ENCODE results near the gene SYT14. TPM values are rescaled to one million over a fixed set of nuclear protein-coding genes. Genes with fewer than 3 reads are reported as not detected.
"Not testable (repeated sequence)": the region's sequence is repeated elsewhere in the genome, so short reads cannot be mapped to it uniquely, and the experiment has no call there.

SYT14 gene
- polyA plus RNA-seq, 3 donors = 0.09 TPM; not detected in 2

DNA sequence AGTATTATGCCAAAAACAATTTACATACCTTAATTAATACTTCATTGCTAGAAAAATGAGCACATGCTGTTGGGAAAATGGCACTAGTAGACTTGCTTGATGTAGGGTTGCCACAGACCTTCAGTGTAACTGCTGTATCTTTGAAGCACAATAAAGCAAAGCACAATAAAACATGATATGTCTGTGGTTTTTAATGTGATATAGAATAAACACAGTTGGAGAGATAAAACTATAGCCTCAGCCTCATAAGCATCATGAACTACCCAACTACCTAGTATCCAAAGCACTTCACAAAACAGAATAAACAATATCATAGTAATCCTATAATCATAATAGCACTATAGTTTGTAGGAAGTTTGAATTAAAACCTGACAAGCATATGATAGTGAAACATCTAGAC is 143.5 kb downstream of the SYT14 start:
- H3K27ac ChIP-seq (ENCODE audit: low read depth, low read length) = no peak overlapping the region

DNA sequence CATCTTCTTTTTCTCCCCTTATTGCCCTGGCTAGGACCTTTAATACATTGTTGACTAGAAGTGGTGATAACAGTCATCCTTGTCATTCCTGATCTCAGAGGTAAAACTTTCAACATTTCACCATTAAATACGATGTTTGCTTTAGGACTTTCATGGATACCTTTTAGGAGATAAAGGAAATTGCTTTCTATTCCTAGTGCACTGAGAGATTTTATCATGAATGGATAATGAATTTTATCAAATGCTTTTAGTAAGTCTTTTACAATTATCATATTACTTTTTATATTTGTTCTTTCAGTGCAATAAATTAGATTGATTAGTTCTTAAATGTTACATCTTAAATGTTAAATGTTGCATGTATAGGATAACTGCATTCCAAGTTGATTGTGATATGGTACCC is 147.3 kb downstream of the SYT14 start:
- H3K27ac ChIP-seq (ENCODE audit: low read depth, low read length) = no peak overlapping the region
- WGBS, 3 donors = 52 to 70% (median 57%) methylated on average over 1 of the region's 1 CpG

GRCh38 chr1:210087058-210087457 is 149.0 kb downstream of the SYT14 start:
- H3K27ac ChIP-seq (ENCODE audit: low read depth, low read length) = no peak overlapping the region
- 81 to 86% (median 83%) methylated on average over 6 of the region's 6 CpGs for WGBS, 3 donors

- 78 to 83% (median 79%) methylated on average over 6 of the region's 6 CpGs for WGBS, 3 donors
- H3K27ac ChIP-seq (ENCODE audit: low read depth, low read length) = no peak overlapping the region
Measured at GRCh38 chr1:210089855-210090254, 151.8 kb downstream of the SYT14 start.

GRCh38 chr1:210092366-210092765 is 154.3 kb downstream of the SYT14 start:
- 85 to 91% (median 89%) methylated on average over 3 of the region's 3 CpGs for WGBS, 3 donors
- no peak overlapping the region for H3K27ac ChIP-seq (ENCODE audit: low read depth, low read length)

DNA sequence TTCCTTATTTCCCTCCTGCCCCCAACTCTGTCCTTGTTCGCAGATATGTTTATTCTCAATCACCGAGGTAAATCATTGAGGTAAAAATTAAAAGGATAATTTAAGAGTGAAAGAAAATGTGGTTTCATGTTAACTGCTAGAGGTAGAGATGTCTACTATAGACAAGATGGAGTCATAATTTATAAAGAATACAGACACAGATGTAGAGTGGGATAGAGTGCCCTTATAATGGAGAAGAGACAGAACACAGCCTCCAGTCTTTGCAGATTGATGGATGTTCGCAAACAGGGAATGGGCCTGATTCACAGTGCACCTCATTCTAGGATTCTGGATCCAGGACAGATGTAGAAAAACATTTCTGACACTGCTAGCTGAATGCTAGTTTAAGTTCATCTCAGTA is 155.4 kb downstream of the SYT14 start:
- WGBS, 3 donors = 82 to 92% (median 88%) methylated on average over 3 of the region's 3 CpGs
- H3K27ac ChIP-seq (ENCODE audit: low read depth, low read length) = no peak overlapping the region

DNA sequence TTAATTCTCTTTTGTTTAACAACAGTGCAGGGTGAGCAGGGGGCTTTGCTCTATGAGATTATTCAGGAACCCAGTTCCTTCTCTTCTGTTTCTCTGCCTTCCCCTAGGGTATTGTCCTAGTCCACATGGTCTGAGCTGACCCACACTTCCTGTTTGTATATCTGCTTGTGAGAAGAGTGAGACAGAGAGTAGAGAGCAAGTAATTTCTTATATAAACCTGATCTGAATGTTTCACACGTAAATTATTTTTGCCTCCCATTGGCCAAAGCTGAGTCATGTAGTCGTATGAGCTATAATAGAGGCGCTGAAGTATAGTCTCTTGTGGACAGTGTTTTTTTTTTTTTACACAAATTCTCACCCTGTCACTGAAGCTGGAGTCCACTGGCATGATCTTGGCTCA is 160.3 kb downstream of the SYT14 start:
- 63 to 96% (median 74%) methylated on average over 3 of the region's 3 CpGs for WGBS, 3 donors
- no peak overlapping the region for H3K27ac ChIP-seq (ENCODE audit: low read depth, low read length)

DNA sequence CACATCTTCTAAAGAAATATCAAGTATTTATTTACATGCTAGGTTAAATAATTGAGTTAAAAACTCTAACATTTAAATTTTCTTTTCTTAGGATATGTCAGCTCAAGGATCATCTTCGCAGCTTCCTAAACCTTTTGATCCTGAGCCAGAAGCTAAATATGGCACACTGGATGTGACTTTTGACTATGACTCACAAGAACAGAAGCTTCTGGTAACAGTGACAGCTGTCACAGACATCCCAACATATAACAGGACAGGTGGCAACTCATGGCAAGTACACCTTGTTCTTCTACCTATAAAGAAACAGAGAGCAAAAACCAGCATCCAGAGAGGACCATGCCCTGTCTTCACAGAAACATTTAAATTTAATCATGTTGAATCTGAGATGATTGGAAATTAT is 161.9 kb downstream of the SYT14 start:
- WGBS, 3 donors = 76 to 81% (median 77%) methylated on average over 1 of the region's 1 CpG
- H3K27ac ChIP-seq (ENCODE audit: low read depth, low read length) = no peak overlapping the region

DNA sequence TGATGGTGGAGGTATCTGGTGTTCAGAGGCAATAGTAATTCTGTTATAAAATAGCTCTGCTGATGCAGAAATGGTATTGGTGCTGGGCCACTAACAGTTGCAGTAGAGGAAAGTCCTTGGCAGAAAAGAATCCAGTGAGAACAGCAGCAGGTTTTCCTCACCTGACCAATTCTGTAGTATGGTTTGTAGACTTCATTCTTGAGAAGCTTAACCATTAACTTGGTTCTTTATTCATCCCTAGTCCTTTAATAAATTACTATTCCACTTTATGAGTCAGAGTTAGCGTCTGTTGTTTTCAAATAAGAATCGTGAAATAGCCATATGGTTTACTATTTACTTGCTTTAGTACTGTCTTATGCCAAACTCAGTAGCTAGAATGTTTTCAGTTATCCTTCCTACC is 166.1 kb downstream of the SYT14 start:
- 38 to 85% (median 84%) methylated on average over 2 of the region's 2 CpGs for WGBS, 3 donors
- H3K27ac ChIP-seq (ENCODE audit: low read depth, low read length) = no peak overlapping the region

DNA sequence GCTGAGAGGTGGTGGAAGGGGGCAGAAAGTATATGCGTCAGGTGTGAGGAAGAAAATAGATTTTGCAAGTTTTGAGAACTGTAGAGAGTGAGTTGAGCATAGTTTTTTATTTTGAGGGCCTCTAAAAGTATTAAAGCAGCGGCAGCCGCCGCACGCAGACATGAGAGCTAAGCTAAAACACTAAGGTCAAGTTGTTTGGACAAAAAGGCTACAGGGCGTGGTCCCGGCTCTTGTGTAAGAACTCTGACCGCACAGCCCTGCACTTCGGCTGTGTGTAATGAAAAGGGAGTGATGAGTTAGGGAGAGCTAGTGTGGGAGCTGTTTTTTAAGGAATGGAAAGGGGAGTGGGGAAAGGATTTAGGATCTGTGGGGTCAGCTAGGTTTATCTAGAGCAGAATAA is 174.9 kb downstream of the SYT14 start:
- 80 to 85% (median 83%) methylated on average over 9 of the region's 9 CpGs for WGBS, 3 donors
- not testable (repeated sequence) for H3K27ac ChIP-seq (ENCODE audit: low read depth, low read length)

- H3K27ac ChIP-seq (ENCODE audit: low read depth, low read length) = no peak overlapping the region
Measured at GRCh38 chr1:210117198-210117597, 179.2 kb downstream of the SYT14 start.

DNA sequence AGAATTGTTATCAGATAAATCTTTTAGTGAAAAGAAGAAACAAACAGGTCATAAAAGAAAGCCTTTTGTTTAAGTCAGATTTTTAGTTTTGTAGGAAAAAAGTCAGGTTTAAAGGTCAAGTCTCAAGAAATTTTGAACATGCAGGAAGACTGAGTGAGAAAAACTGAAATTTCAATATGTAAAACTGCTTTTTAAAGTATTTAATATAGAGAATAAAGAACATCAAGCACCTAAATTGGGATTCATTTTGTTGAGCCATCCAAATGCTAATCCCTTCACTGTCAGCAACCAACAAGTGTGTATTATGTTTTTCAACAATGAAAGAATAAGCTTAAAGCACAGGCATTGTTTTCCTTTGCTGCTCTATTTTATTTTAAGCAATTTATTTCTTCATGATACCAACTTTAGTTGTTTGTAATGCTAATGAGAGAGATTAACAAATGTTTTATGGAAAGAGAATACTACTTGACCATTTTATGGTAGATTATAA is 179.7 kb downstream of the SYT14 start:
- no peak overlapping the region for H3K27ac ChIP-seq (ENCODE audit: low read depth, low read length)

GRCh38 chr1:210123383-210123782 is 185.4 kb downstream of the SYT14 start:
- no peak overlapping the region for H3K27ac ChIP-seq (ENCODE audit: low read depth, low read length)
- WGBS, 3 donors = 12 to 27% (median 20%) methylated on average over 1 of the region's 1 CpG

GRCh38 chr1:210123924-210124589 is 186.0 kb downstream of the SYT14 start:
- 37 to 72% (median 57%) methylated on average over 2 of the region's 2 CpGs for WGBS, 3 donors
- H3K27ac ChIP-seq (ENCODE audit: low read depth, low read length) = no peak overlapping the region

DNA sequence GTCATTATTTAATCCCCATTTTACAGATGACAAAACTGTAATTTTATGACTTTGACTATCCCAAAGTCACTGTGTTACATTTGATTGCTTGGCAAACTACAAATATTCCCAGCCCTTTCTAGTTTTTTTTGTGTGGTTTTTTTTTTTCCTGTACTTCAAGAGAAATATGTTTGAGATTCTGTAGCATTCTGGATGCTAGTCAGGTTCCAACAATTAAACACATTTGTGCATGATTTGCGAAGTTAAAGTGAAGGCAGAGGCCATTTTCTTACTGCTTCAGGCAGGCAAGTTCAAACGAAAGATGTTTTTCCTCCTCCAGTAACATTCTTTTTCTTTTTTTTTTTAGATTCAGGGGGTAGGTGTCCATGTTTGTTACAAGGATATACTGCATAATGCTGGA is 186.7 kb downstream of the SYT14 start:
- WGBS, 3 donors = 49 to 65% (median 64%) methylated on average over 2 of the region's 2 CpGs

GRCh38 chr1:210125143-210125542 is 187.1 kb downstream of the SYT14 start:
- H3K27ac ChIP-seq (ENCODE audit: low read depth, low read length) = no peak overlapping the region
- WGBS, 3 donors = 81 to 90% (median 84%) methylated on average over 4 of the region's 4 CpGs

More for the DNA sequence above, 186.7 kb downstream of the SYT14 start:
- H3K27ac ChIP-seq (ENCODE audit: low read depth, low read length) = no peak overlapping the region

GRCh38 chr1:210129092-210129491 is 191.1 kb downstream of the SYT14 start:
- no peak overlapping the region for H3K27ac ChIP-seq (ENCODE audit: low read depth, low read length)
- WGBS, 3 donors = 60 to 86% (median 76%) methylated on average over 4 of the region's 4 CpGs

DNA sequence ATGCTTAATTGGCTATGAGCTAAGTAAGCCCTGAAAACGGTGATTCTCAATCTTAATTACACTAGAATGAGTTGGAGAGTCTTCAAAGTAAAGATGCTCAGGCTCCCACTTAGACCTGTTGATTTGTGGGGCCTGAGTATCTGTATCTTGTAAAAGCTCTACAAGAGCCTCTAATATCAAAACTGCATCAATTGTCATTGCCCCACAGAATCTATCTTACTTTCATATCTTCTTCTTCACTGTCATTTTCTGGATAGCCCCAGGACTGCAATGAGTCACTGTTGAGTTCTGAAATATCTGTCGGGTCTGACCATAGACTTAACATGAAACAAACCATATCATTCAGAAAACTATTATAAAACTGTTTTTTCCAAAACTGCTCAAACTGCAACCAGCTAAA is 191.7 kb downstream of the SYT14 start:
- H3K27ac ChIP-seq (ENCODE audit: low read depth, low read length) = no peak overlapping the region
- 59 to 73% (median 68%) methylated on average over 2 of the region's 2 CpGs for WGBS, 3 donors

- WGBS, 3 donors = 55 to 66% (median 59%) methylated on average over 3 of the region's 3 CpGs
- H3K27ac ChIP-seq (ENCODE audit: low read depth, low read length) = no peak overlapping the region
Measured at GRCh38 chr1:210132582-210132981, 194.6 kb downstream of the SYT14 start.

GRCh38 chr1:210143465-210144062 is 205.5 kb downstream of the SYT14 start:
- no peak overlapping the region for H3K27ac ChIP-seq (ENCODE audit: low read depth, low read length)
- WGBS, 3 donors = 30 to 38% (median 34%) methylated on average over 4 of the region's 4 CpGs

Measured in adipose tissue (tissue), 3 donors.